HG02763 (cell line): ENCODE data around the gene MBD1.
"Not testable (repeated sequence)": the region's sequence is repeated elsewhere in the genome, so short reads cannot be mapped to it uniquely, and the experiment has no call there.

Experiments used
- ATAC-seq: cut with Tn5 transposase; IDR thresholded peaks from one replicate; pipeline ENCODE4 v1.9.1; 2021; ENCODE audit warnings: mild to moderate bottlenecking, moderate library complexity; ENCODE audit not compliant: unreplicated experiment

MBD1 gene

GRCh38 chr18:50274044-50274442, 7.3 kb downstream of the MBD1 start:
- ATAC-seq: no peak

GRCh38 chr18:50273203-50274043, 7.9 kb downstream of the MBD1 start:
- no peak for ATAC-seq

DNA sequence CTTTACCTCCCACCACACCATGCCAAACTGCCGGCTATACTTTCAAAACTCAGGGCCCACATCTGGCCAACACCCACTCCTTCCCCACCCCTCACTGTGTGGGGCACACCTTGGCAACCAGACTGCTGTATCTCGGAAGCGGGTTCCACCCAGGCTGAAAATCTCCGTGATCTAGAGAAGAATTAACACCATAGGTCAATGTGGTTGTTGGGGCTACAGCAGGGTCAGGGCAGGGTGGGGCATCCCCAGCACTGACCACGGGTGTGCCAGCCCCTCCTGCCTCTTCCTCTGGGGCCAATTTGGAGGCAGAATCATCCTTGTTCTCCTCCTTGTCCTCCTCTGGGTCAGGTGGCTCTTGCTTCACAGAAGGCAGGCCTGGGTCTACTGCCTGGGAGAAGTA, 8.8 kb downstream of the MBD1 start:
- no peak for ATAC-seq

DNA sequence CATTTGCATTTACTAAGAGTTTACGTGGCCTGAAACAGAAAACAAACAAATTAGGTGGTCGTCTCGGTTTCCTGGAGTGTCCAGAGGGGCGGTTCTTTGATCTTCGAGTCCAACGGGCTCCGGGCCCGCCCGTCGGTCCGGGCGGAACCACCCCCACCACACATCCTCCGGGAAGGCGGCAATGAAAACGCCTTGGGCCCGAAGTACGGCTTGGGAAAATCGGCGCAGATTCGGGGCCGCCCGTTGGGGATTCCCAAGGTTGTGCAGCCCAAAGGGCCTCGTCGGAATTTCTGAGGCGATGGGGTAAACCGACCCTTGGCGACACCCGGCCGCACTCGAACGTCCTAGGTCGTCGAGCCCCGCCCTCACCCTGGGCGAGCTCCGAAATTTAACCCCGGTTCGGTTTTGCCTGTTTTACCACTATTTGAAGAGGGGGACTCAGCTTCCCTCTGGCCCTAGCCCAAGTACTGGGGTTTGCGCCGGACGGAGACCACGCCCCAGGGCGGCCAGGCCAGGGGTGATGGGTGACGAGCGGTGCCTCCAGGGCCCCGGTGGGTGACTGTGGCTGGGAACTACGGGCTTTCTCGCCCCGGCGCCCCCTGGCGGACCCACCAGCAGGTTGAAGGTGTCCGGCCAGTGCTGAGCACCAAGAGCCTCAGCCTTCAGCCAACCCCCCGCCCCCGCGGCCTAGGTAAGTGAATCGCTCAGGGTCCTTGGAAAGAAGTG, 13.1 kb downstream of the MBD1 start:
- ATAC-seq: peak; percentile 70

DNA sequence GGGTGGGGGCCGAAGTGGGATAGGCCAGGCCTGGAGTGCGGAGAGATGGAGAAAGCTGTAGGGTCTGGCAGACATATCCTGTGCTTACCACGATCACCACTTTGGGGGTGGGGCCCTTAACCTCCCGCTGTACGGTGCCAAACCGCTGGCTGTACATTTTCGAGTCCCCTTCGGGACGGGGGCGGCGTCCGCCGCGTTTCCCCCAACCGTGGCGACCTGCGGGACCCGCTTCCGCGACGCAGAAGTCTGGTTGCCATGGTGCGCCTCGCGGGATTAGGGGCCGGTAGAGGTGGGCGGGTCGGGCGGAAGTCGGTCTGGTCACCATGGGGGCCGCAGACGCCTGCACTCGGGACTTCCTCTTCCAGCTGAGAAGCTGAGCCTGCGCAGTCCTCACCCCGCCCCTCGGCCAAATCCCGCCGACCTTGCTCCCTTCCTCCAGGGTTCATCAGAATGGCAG, 15.0 kb downstream of the MBD1 start, which contains the start of gene CFAP53:
TSS of gene CFAP53 (minus strand) at position 248 of the 457 bp plus-strand sequence. CDS start at position 157, 91 bp downstream.
- ATAC-seq: peak; percentile 79

DNA sequence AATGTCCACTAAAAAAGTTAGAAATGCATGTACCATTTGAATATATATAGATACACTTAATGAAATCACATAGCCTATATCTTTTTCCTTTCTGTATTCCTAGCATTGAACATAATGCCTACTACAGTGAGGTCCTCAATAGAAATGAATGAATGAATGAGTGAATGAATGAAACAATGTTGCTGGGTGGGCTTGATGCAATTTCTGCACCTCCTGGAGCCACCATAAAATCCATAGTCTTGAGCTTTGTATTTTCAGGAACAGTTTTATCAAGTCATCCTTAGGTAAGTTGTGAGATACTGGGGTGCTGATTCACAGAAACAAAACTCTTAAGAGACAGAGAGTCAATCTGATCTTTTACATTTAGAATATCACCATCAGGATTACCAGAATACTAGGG, 18.3 kb downstream of the MBD1 start:
- no peak for ATAC-seq

GRCh38 chr18:50250935-50251334, 30.4 kb downstream of the MBD1 start:
- no peak for ATAC-seq

- ATAC-seq: no peak
These were observed 31.7 kb downstream of the MBD1 start for GRCh38 chr18:50249576-50249975.

GRCh38 chr18:50247561-50247960, 33.8 kb downstream of the MBD1 start:
- ATAC-seq: no peak

DNA sequence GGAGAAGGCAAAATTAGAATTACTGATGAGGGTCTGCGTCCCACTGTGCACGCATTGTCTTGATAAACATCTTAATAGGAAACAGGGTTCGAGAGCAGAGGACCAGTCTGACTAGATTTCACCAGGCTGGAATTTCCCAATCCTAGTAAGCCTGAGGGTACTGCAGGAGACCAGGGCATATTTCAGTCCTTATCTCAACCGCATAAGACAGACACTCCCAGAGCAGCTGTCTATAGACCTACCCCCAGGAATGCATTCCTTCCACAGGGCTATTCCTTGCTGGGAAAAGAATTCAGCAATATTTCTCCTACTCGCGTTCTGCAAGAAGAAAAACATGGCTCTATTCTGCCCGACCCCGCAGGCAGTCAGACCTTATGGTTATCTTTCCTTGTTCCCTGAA, 39.6 kb downstream of the MBD1 start:
- not testable (repeated sequence) for ATAC-seq

DNA sequence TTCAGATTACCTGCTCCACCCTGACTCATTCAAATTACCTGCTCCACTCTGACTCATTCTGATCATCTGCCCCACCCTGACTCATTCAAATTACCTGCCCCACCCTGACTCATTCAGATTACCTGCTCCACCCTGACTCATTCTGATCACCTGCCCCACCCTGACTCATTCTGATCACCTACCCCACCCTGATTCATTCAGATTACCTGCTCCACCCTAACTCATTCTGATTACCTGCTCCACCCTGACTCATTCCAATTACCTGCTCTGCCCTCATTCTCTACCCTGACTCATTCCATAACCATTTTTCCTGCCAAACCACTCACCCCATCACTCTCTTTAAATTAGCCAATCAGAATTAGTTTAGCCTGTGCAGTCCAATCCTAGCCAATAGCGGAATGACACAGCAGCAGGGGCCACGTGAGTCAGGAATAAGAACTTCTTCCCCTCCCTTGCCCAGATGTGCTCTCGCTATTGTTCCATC, 41.2 kb downstream of the MBD1 start:
- no peak for ATAC-seq

GRCh38 chr18:50232419-50232818, 48.9 kb downstream of the MBD1 start:
- no peak for ATAC-seq

- no peak for ATAC-seq
These were observed 49.7 kb downstream of the MBD1 start for GRCh38 chr18:50231621-50232020.

DNA sequence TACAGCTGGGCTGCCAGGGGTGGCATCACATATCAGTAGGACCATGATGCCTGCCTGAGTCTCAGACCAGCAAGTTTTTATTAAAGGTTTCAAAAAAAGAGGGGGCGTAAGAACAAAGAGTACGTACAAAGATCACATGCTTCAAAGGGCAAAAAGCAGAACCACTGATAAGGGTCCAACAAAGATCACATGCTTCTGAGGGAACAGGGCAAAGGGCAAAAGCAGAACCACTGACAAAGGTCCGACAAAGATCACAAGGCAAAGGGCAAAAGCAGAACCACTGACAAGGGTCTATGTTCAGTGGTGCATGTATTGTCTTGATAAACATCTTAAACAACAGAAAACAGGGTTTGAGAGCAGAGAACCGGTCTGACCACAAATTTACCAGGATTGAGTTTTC, 61.1 kb downstream of the MBD1 start:
- ATAC-seq: not testable (repeated sequence)
